ENCODE data around the gene CLPX. TPM values are rescaled to one million over a fixed set of nuclear protein-coding genes. Genes with fewer than 3 reads are reported as not detected.
"Not testable (repeated sequence)": the region's sequence is repeated elsewhere in the genome, so short reads cannot be mapped to it uniquely, and the experiment has no call there.

CLPX gene
- total RNA-seq, 1 experiment from 2014 or later, result 44.1 TPM

DNA sequence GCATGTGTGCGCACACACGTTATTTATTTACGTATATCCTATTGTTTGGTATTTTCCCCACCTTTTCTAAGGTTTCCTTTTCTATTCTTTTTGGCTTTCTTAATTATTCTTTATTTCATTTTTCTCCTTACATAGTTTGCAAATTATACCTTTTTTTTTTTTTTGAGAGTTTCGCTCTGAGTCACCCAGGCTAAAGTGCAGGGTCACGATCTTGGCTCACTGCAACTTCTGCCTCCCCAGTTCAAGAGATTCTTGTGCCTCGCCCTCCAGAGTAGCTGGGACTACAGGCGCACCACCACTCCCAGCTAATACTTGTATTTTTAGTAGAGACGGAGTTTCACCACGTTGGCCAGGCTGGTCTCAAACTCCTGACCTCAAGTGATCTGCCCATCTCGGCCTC, 46.2 kb upstream of the CLPX start:
- intact Hi-C loops (cut with micrococcal nuclease; ENCODE audit: unreplicated experiment), result no loop called here
- Histone ChIP-seq H3K79me2 (ENCODE audit: low read depth) (no peaks in the 10 kb centered on the region), H3K27me3 (ENCODE audit: insufficient read depth, low read depth) (no peaks in the 10 kb centered on the region), H3K9me3 (ENCODE audit: insufficient read depth, low read depth) (no peaks in the 10 kb centered on the region), H2AFZ (no peak overlapping the region), H3K4me2 (no peak overlapping the region), H3K4me1 (replicated peaks; ENCODE audit: insufficient read depth) (no peaks in the 10 kb centered on the region), H4K20me1 (ENCODE audit: insufficient read depth) (no peaks in the 10 kb centered on the region), H3K9me2 (ENCODE audit: insufficient read depth) (no peaks in the 10 kb centered on the region), H3F3A (ENCODE audit: insufficient read depth, low read depth) (no peaks in the 10 kb centered on the region), H3K4me3 (no peak overlapping the region), H3K36me3 (ENCODE audit: low read depth) (no peaks in the 10 kb centered on the region), H3K27ac (no peak overlapping the region)
- TF ChIP-seq EZH2 (IDR thresholded peaks at IDR 0.05; ENCODE audit: low read depth), result no peak
- TF ChIP-seq, protein P1, sequence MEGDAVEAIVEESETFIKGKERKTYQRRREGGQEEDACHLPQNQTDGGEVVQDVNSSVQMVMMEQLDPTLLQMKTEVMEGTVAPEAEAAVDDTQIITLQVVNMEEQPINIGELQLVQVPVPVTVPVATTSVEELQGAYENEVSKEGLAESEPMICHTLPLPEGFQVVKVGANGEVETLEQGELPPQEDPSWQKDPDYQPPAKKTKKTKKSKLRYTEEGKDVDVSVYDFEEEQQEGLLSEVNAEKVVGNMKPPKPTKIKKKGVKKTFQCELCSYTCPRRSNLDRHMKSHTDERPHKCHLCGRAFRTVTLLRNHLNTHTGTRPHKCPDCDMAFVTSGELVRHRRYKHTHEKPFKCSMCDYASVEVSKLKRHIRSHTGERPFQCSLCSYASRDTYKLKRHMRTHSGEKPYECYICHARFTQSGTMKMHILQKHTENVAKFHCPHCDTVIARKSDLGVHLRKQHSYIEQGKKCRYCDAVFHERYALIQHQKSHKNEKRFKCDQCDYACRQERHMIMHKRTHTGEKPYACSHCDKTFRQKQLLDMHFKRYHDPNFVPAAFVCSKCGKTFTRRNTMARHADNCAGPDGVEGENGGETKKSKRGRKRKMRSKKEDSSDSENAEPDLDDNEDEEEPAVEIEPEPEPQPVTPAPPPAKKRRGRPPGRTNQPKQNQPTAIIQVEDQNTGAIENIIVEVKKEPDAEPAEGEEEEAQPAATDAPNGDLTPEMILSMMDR (conservative IDR thresholded peaks at IDR 0.05), result no peak
- ChIA-PET CTCF (interaction anchor here (0.6 kb wide), 1 partner anchor 189 kb away, joined by 11 read pairs; no protein-coding TSS in a partner anchor), POLR2A (ENCODE audit: unreplicated experiment) (interaction anchor here (0.6 kb wide), 1 partner anchor 406 kb away, joined by 7 read pairs; the partner anchor contains the start of gene PIF1)
- BruUV-seq (replicated peaks), result no TSS peak
- no peak for DNase-seq

DNA sequence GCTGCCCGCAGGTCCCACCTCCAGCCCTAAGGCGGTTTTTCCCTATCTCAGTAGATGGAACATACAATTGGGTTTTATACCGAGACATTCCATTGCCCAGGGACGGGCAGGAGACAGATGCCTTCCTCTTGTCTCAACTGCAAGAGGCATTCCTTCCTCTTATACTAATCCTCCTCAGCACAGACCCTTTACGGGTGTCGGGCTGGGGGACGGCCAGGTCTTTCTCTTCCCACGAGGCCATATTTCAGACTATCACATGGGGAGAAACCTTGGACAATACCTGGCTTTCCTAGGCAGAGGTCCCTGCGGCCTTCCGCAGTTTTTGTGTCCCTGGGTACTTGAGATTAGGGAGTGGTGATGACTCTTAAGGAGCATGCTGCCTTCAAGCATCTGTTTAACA, 41.8 kb upstream of the CLPX start:
- H3F3A ChIP-seq (ENCODE audit: insufficient read depth, low read depth); H3K27ac ChIP-seq; H4K20me1 ChIP-seq (ENCODE audit: insufficient read depth); BruUV-seq (replicated peaks); H3K4me3 ChIP-seq; H2AFZ ChIP-seq; POLR2A ChIA-PET (ENCODE audit: unreplicated experiment); DNase-seq; H3K79me2 ChIP-seq (ENCODE audit: low read depth); H3K36me3 ChIP-seq (ENCODE audit: low read depth); intact Hi-C loops (cut with micrococcal nuclease; ENCODE audit: unreplicated experiment); CTCF ChIA-PET; H3K9me3 ChIP-seq (ENCODE audit: insufficient read depth, low read depth); H3K9me2 ChIP-seq (ENCODE audit: insufficient read depth); H3K4me2 ChIP-seq; H3K27me3 ChIP-seq (ENCODE audit: insufficient read depth, low read depth); H3K4me1 ChIP-seq (replicated peaks; ENCODE audit: insufficient read depth): not testable (repeated sequence)

GRCh38 chr15:65226221-65226620, 41.1 kb upstream of the CLPX start:
- ChIA-PET CTCF (no interaction called here), POLR2A (ENCODE audit: unreplicated experiment) (no interaction called here)
- H3K27ac ChIP-seq, result no peak overlapping the region
- H3K9me2 ChIP-seq (ENCODE audit: insufficient read depth), result no peaks in the 10 kb centered on the region
- no peak overlapping the region for H3K4me2 ChIP-seq
- no peaks in the 10 kb centered on the region for H3K4me1 ChIP-seq (replicated peaks; ENCODE audit: insufficient read depth)
- no peak for DNase-seq
- H2AFZ ChIP-seq, result no peak overlapping the region
- H3K27me3 ChIP-seq (ENCODE audit: insufficient read depth, low read depth), result no peaks in the 10 kb centered on the region
- H3K9me3 ChIP-seq (ENCODE audit: insufficient read depth, low read depth), result no peaks in the 10 kb centered on the region
- no peaks in the 10 kb centered on the region for H3F3A ChIP-seq (ENCODE audit: insufficient read depth, low read depth)
- intact Hi-C loops (cut with micrococcal nuclease; ENCODE audit: unreplicated experiment), result no loop called here
- no peaks in the 10 kb centered on the region for H3K36me3 ChIP-seq (ENCODE audit: low read depth)
- H3K79me2 ChIP-seq (ENCODE audit: low read depth), result no peaks in the 10 kb centered on the region
- TF ChIP-seq, protein P1 (conservative IDR thresholded peaks at IDR 0.05), result no peak
- no peak for TF ChIP-seq EZH2 (IDR thresholded peaks at IDR 0.05; ENCODE audit: low read depth)
- no peaks in the 10 kb centered on the region for H4K20me1 ChIP-seq (ENCODE audit: insufficient read depth)
- no TSS peak for BruUV-seq (replicated peaks)
- H3K4me3 ChIP-seq, result no peak overlapping the region

DNA sequence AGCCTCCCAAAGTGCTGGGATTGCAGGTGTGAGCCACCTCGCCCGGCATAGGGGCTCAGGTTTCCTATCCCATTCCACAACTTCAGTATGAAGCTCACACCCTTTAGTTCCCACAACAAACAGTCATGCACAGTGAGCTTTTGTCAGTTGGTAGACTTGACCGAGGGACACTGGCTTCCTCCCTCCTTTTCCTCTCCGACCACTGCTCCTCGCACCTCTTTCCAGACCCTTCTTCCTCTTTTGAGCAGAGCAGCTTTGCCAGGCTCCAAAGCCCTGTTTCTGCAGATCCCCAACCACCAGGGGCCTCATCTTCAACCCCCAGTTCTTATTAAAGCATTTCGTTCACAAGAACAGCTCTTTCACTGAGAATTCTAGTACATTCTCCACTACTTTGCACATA, 38.9 kb upstream of the CLPX start:
- CTCF ChIA-PET, result no interaction called here
- H2AFZ ChIP-seq, result no peak overlapping the region
- DNase-seq, result no peak
- intact Hi-C loops (cut with micrococcal nuclease; ENCODE audit: unreplicated experiment), result no loop called here
- H3K4me1 ChIP-seq (replicated peaks; ENCODE audit: insufficient read depth), result no peaks in the 10 kb centered on the region
- no peak overlapping the region for H3K4me2 ChIP-seq
- H4K20me1 ChIP-seq (ENCODE audit: insufficient read depth), result no peaks in the 10 kb centered on the region
- H3K9me2 ChIP-seq (ENCODE audit: insufficient read depth), result no peaks in the 10 kb centered on the region
- H3K79me2 ChIP-seq (ENCODE audit: low read depth), result no peaks in the 10 kb centered on the region
- no peak for TF ChIP-seq EZH2 (IDR thresholded peaks at IDR 0.05; ENCODE audit: low read depth)
- TF ChIP-seq, protein P1 (conservative IDR thresholded peaks at IDR 0.05), result no peak
- no peaks in the 10 kb centered on the region for H3K9me3 ChIP-seq (ENCODE audit: insufficient read depth, low read depth)
- H3K27me3 ChIP-seq (ENCODE audit: insufficient read depth, low read depth), result no peaks in the 10 kb centered on the region
- H3K27ac ChIP-seq, result no peak overlapping the region
- POLR2A ChIA-PET (ENCODE audit: unreplicated experiment), result no interaction called here
- BruUV-seq (replicated peaks), result no TSS peak
- H3F3A ChIP-seq (ENCODE audit: insufficient read depth, low read depth), result no peaks in the 10 kb centered on the region
- H3K36me3 ChIP-seq (ENCODE audit: low read depth), result no peaks in the 10 kb centered on the region
- no peak overlapping the region for H3K4me3 ChIP-seq
